GM12878 (cell line): ENCODE measurements around the gene TSC22D1. TPM values are rescaled to one million over a fixed set of nuclear protein-coding genes. Genes with fewer than 3 reads are reported as not detected.
A peak's percentile ranks its signal among the peaks of the same experiment; 100 is the strongest.

Experiments used
- ATAC-seq: fragments of 200-7000 bp; cut with Tn5 transposase; 3 replicates; pipeline ENCODE4 v1.9.1; 2020; ENCODE audit warnings: mild to moderate bottlenecking, moderate library complexity
- Bru-seq: library from RNA; stranded (reverse); fragments of 400-500 nt; gene quantifications from one replicate; lab custom pipeline; 2021; lab: Mats Ljungman, UMichigan
- BruChase-seq, 2 experiments: library from RNA; stranded (reverse); fragments of 400-500 nt; gene quantifications; one replicate each; lab custom pipeline; 2021; lab: Mats Ljungman, UMichigan
- BruUV-seq: library from RNA; stranded (reverse); fragments of 400-500 nt; replicated peaks from 2 replicates; lab custom pipeline; 2021; lab: Mats Ljungman, UMichigan
- CTCF ChIA-PET: fragments of 300-600 bp; sonication (Branson Sonifier 250); formaldehyde crosslinking; extraction: SDS; loops from one replicate; lab custom pipeline; 2021; ENCODE audit warnings: inconsistent platforms; lab: Yijun Ruan, JAX
- POLR2A ChIA-PET: fragments of 350-600 bp; formaldehyde crosslinking; extraction: SDS; loops from one replicate; lab custom pipeline; 2021; ENCODE audit warnings: inconsistent platforms; lab: Charles Lee
- RAD21 ChIA-PET: fragments of 300-600 bp; sonication (Branson Sonifier 250); formaldehyde crosslinking; loops from one replicate; lab custom pipeline; 2023; ENCODE audit warnings: antibody characterized with exemption; ENCODE audit not compliant: unreplicated experiment; lab: Charles Lee
- SMC1A ChIA-PET: fragments of 300-600 bp; sonication (Branson Sonifier 250); formaldehyde crosslinking; loops from one replicate; lab custom pipeline; 2023; ENCODE audit not compliant: unreplicated experiment, uncharacterized antibody; lab: Charles Lee
- DNase-seq: peaks from one replicate; pipeline ENCODE4 v3.0.0-alpha.2; 2011; ENCODE audit warnings: low read depth, low spot score
- FAIRE-seq: peaks from 3 replicates; lab custom pipeline; 2011; peaks lifted over from hg19 to GRCh38; lab: Jason Lieb, UNC
- H2AFZ ChIP-seq: 2 replicates; pipeline ENCODE4 v1.6.0; 2011; ENCODE audit warnings: low read depth, low read length, control low read depth; ENCODE audit not compliant: control insufficient read depth
- H3K27ac ChIP-seq: 2 replicates; pipeline ENCODE4 v1.5.1; 2011; ENCODE audit warnings: control low read depth; ENCODE audit not compliant: control insufficient read depth, insufficient read depth
- H3K27me3 ChIP-seq, 2 experiments: replicated peaks in 1 of 2; 2 replicates each; pipeline versions ENCODE4 v1.6.0 to v1.6.1; 2011; ENCODE audit warnings: low read length in 1 of 2; ENCODE audit not compliant: control insufficient read depth in 2 of 2, insufficient read depth in 2 of 2
- H3K36me3 ChIP-seq, 2 experiments: 2 replicates each; pipeline ENCODE4 v1.5.1; 2011; ENCODE audit warnings: low read length in 1 of 2; ENCODE audit not compliant: control insufficient read depth in 2 of 2, insufficient read depth in 2 of 2
- H3K4me1 ChIP-seq: 2 replicates; pipeline ENCODE4 v1.6.1; 2011; ENCODE audit warnings: mild to moderate bottlenecking, low read length, moderate library complexity, mixed read lengths; ENCODE audit not compliant: control insufficient read depth, insufficient read depth
- H3K4me2 ChIP-seq: 2 replicates; pipeline ENCODE4 v1.6.0; 2011; ENCODE audit warnings: control low read depth; ENCODE audit not compliant: control insufficient read depth, insufficient read depth
- H3K4me3 ChIP-seq: fragments of 200-600 bp; sonication (generic); 2 replicates; pipeline ENCODE4 v1.5.1; 2016
- H3K79me2 ChIP-seq: 2 replicates; pipeline ENCODE4 v1.6.0; 2011; ENCODE audit warnings: low read length; ENCODE audit not compliant: control insufficient read depth, insufficient read depth
- H3K9ac ChIP-seq: 2 replicates; pipeline ENCODE4 v1.8.0; 2011; ENCODE audit warnings: low read length, control low read depth, mixed read lengths; ENCODE audit not compliant: control insufficient read depth, insufficient read depth
- H3K9me3 ChIP-seq: replicated peaks from 3 replicates; pipeline ENCODE4 v1.5.1; 2011; ENCODE audit warnings: mild to moderate bottlenecking, low read length; ENCODE audit not compliant: control insufficient read depth, insufficient read depth
- H4K20me1 ChIP-seq: 2 replicates; pipeline ENCODE4 v1.6.0; 2011; ENCODE audit not compliant: control insufficient read depth, insufficient read depth
- CBX5 ChIP-seq: sonication (generic); IDR thresholded peaks from 2 replicates; pipeline ENCODE4 v1.6.1; 2016; ENCODE audit warnings: low read depth, moderate library complexity, mild to moderate bottlenecking, inconsistent platforms
- EGR1 ChIP-seq, 2 experiments: IDR thresholded peaks; 1 replicate in 1 of 2; 2 replicates in 1 of 2; pipeline ENCODE4 v1.6.1; 2011 to 2012; ENCODE audit warnings: low read depth in 2 of 2, low read length in 2 of 2, borderline replicate concordance in 1 of 2, mild to moderate bottlenecking in 1 of 2, moderate library complexity in 1 of 2
- RAD21 ChIP-seq: IDR thresholded peaks from 2 replicates; pipeline ENCODE4 v1.6.1; 2011; ENCODE audit warnings: mild to moderate bottlenecking, low read depth, low read length, moderate library complexity; ENCODE audit not compliant: insufficient read depth
- YY1 ChIP-seq: IDR thresholded peaks from 2 replicates; pipeline ENCODE4 v1.6.1; 2011; ENCODE audit warnings: low read depth, mild to moderate bottlenecking, low read length
- WGBS: methylation state at CpG from one replicate; pipeline ENCODE4 v1.1.6; 2016; ENCODE audit warnings: low lambda C conversion rate; ENCODE audit not compliant: insufficient replicate concordance, insufficient coverage; ENCODE audit errors: missing lambda C conversion rate; 5-methylcytosine and 5-hydroxymethylcytosine counted together
- in situ Hi-C: fragments of 300-500 bp; cut with MboI; formaldehyde crosslinking; loops from 9 replicates; pipeline ENCODE4 v1.14.3; 2018; ENCODE audit warnings: mixed read lengths
- intact Hi-C: fragments of 100-400 bp; cut with micrococcal nuclease; formaldehyde crosslinking; loops from one replicate; pipeline ENCODE4 v1.14.2; 2022; ENCODE audit not compliant: unreplicated experiment
- long read RNA-seq, 2 experiments: library from polyadenylated mRNA; unstranded; transcript quantifications; one replicate each; pipeline ENCODE4 v2.0.0, GENCODE V29; 2019 to 2020
- polyA minus RNA-seq, 3 experiments: library from RNA; depleted of rRNA, polyadenylated mRNA; stranded (reverse); fragments of >200 nt; gene quantifications; 2 replicates each; pipeline ENCODE4 v1.2.3, GENCODE V29; 2011
- polyA plus RNA-seq, 11 experiments: library from polyadenylated mRNA; depleted of rRNA in 4 of 11; unstranded in 6 of 11; stranded (reverse) in 5 of 11; fragments of >200 nt; fragmentation: Nextera tagmentation in 4 of 11; fragmentation: Illumina TruSeq in 1 of 11; extraction: Ambion mirVana in 4 of 11; extraction: Trizol in 1 of 11; gene quantifications; 1 replicate in 1 of 11; 2 replicates in 10 of 11; pipeline versions ENCODE4 v1.2.1 to v1.2.3, GENCODE V29; 2011 to 2016; ENCODE audit warnings: inconsistent platforms in 2 of 11, missing spikeins in 2 of 11, low read depth in 1 of 11
- total RNA-seq, 4 experiments: library from RNA; depleted of rRNA in 3 of 4; stranded (reverse); fragments of >200 nt in 3 of 4; fragmentation: Illumina TruSeq in 1 of 4; extraction: Trizol in 1 of 4; gene quantifications; 2 replicates each; pipeline versions ENCODE4 v1.2.1 to v1.2.3, GENCODE V29; 2013 to 2021
- TF ChIP-seq, protein P1 (sequence below): fragments of 450-650 bp; IDR thresholded peaks from 2 replicates; pipeline ENCODE4 v1.6.1; 2016; ENCODE audit warnings: mild to moderate bottlenecking, moderate library complexity, borderline replicate concordance

The TSC22D1 gene
- total RNA-seq (2013; cell fraction: nucleolus; rRNA removed): 0.90 and 1.2 TPM in 2 replicates
- total RNA-seq (2014; rRNA removed): 10.4 and 11.9 TPM in 2 replicates
- total RNA-seq (2014; rRNA removed; fragmentation: Illumina TruSeq; extraction: Trizol): 11.8 and 14.0 TPM in 2 replicates
- 14.4 and 15.7 TPM in 2 replicates for total RNA-seq (2021)
- polyA plus RNA-seq (2011; ENCODE audit: low read depth): 3.6 TPM
- 0.37 and 0.68 TPM in 2 replicates for polyA plus RNA-seq (2011; rRNA removed)
- polyA plus RNA-seq (2011; cell fraction: cytosol; rRNA removed): 0.13 and 0.19 TPM in 2 replicates
- 1.1 and 1.2 TPM in 2 replicates for polyA plus RNA-seq (2011; cell fraction: nucleus; rRNA removed)
- polyA plus RNA-seq (2012): 4.0 and 5.6 TPM in 2 replicates
- 10.7 and 17.0 TPM in 2 replicates for polyA plus RNA-seq (2014; fragmentation: Illumina TruSeq; extraction: Trizol)
- 1 to 10 TPM; 2.2 to 2.5 TPM for polyA plus RNA-seq (2014; fragmentation: Nextera tagmentation; extraction: Ambion mirVana)
- 12.3 and 12.8 TPM in 2 replicates for polyA plus RNA-seq (2014; rRNA removed)
- 1 to 10 TPM; 4.2 to 4.6 TPM for polyA plus RNA-seq (2016; fragmentation: Nextera tagmentation; extraction: Ambion mirVana)
- polyA minus RNA-seq (2011; rRNA and poly(A)+ RNA removed): 0.82 and 1.0 TPM in 2 replicates
- polyA minus RNA-seq (2011; cell fraction: cytosol; rRNA and poly(A)+ RNA removed): 1.5 and 2.0 TPM in 2 replicates
- 1.5 and 2.5 TPM in 2 replicates for polyA minus RNA-seq (2011; cell fraction: nucleus; rRNA and poly(A)+ RNA removed)
- percentile 24 among the genes with signal in this experiment for Bru-seq, nascent RNA
- BruChase-seq, experiment 1, labeled RNA remaining after a 6-hour chase: percentile 26 among the genes with signal in this experiment
- percentile 27 among the genes with signal in this experiment for BruChase-seq, experiment 2, labeled RNA remaining after a 2-hour chase
- long read RNA-seq, experiment 1: 0 reads
- long read RNA-seq, experiment 2: 0 reads

DNA sequence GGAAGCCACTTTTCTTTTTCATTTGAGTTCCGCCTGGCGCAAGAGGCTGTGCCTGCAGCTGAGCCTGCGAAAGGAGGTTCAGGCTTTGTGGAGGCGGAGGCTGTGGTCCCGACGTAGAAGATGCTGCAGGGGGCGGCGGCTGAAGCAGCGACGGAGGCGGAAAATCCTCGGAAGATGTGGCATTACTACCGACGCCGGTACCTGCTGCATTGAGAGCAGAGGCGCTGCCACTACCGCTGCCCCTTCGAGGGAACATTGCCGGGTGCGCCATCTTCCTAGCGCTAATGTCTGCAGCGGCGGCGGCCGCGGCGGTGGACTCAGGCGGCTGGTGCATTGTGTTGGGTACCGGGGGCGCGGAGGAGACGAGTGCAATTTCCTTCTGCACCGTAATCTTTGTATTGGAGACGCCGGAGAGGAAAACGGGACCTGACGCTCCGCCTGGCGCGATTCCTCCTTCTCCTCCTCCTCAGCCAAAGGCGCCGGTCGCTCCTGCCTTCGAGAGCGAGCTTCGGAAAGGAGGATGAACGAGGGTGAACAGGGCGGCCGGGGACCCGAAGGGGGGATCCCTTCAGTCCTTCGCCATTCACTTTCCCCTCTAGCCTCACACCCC is at the start of gene TSC22D1:
TSS of gene TSC22D1 (minus strand) at position 590 of the 610 bp plus-strand sequence. CDS start at position 334, 256 bp downstream.
- Histone ChIP-seq H3K4me2 (peak within 1 kb of the TSS; percentile 94), H3K4me3 (peak within 1 kb of the TSS; percentile 81), H3K27me3 (peaks cover 0 to 10% of the 10 kb centered on the region in 2 experiments; a peak in 2 of 4 replicates), H3K27ac (peak within 1 kb of the TSS; percentile 83), H4K20me1 (no peaks in the 10 kb centered on the region), H3K36me3 (no peaks in the 10 kb centered on the region), H3K9ac (peak within 1 kb of the TSS; percentile 69), H2AFZ (peak within 1 kb of the TSS; percentile 83), H3K79me2 (peaks cover 3% of the 10 kb centered on the region), H3K4me1 (peaks cover 14% of the 10 kb centered on the region), H3K9me3 (no peaks in the 10 kb centered on the region)
- intact Hi-C loops (loop anchor here (10.0 kb wide), 1 partner anchor 339 kb away; no protein-coding TSS in a partner anchor), in situ Hi-C loops (no loop called here)
- RAD21 ChIA-PET: no interaction called here
- SMC1A ChIA-PET: no interaction called here
- ATAC-seq (no peak), DNase-seq (no peak), FAIRE-seq (no peak)
- BruUV-seq: no TSS peak
- CTCF ChIA-PET: no interaction called here
- WGBS: 1% methylated on average over 48 of the region's 51 CpGs
- POLR2A ChIA-PET: no interaction called here
- TF ChIP-seq YY1 (peak; percentile 78), RAD21 (0 out of 2 replicates have a peak, but pooled peaks have one; percentile 9), CBX5 (0 out of 2 replicates have a peak, but pooled peaks have one; percentile 41), EGR1 (IDR thresholded peaks at IDR 0.05; ENCODE audit: borderline replicate concordance in 1 of 2, low read depth in 2 of 2, low read length in 2 of 2) (peak in 1 of 2 experiments; percentile 50; a peak in 1 of 3 replicates)
- TF ChIP-seq, protein P1, sequence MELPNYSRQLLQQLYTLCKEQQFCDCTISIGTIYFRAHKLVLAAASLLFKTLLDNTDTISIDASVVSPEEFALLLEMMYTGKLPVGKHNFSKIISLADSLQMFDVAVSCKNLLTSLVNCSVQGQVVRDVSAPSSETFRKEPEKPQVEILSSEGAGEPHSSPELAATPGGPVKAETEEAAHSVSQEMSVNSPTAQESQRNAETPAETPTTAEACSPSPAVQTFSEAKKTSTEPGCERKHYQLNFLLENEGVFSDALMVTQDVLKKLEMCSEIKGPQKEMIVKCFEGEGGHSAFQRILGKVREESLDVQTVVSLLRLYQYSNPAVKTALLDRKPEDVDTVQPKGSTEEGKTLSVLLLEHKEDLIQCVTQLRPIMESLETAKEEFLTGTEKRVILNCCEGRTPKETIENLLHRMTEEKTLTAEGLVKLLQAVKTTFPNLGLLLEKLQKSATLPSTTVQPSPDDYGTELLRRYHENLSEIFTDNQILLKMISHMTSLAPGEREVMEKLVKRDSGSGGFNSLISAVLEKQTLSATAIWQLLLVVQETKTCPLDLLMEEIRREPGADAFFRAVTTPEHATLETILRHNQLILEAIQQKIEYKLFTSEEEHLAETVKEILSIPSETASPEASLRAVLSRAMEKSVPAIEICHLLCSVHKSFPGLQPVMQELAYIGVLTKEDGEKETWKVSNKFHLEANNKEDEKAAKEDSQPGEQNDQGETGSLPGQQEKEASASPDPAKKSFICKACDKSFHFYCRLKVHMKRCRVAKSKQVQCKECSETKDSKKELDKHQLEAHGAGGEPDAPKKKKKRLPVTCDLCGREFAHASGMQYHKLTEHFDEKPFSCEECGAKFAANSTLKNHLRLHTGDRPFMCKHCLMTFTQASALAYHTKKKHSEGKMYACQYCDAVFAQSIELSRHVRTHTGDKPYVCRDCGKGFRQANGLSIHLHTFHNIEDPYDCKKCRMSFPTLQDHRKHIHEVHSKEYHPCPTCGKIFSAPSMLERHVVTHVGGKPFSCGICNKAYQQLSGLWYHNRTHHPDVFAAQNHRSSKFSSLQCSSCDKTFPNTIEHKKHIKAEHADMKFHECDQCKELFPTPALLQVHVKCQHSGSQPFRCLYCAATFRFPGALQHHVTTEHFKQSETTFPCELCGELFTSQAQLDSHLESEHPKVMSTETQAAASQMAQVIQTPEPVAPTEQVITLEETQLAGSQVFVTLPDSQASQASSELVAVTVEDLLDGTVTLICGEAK: no peak
